ES-I3 (cell line): ENCODE results near the gene WFDC1.

Source experiments
- H3K36me3 ChIP-seq: 2 replicates; pipeline ENCODE4 v1.6.1; 2013; ENCODE audit warnings: mild to moderate bottlenecking, low read length, control low read depth, moderate library complexity; ENCODE audit not compliant: insufficient read depth
- H3K4me1 ChIP-seq: 2 replicates; pipeline ENCODE4 v1.6.1; 2013; ENCODE audit warnings: mild to moderate bottlenecking, control low read depth, low read length; ENCODE audit not compliant: insufficient read depth
- H3K9ac ChIP-seq: 2 replicates; pipeline ENCODE4 v1.6.1; 2013; ENCODE audit warnings: low read depth, mild to moderate bottlenecking, low read length, moderate library complexity
- H3K9me3 ChIP-seq: 2 replicates; pipeline ENCODE4 v1.6.1; 2013; ENCODE audit warnings: mild to moderate bottlenecking, low read length, moderate library complexity; ENCODE audit not compliant: control insufficient read depth, insufficient read depth

Gene WFDC1

GRCh38 chr16:84354306-84354705, 59.6 kb downstream of the WFDC1 start:
- Histone ChIP-seq H3K4me1 (no peaks in the 10 kb centered on the region), H3K36me3 (no peaks in the 10 kb centered on the region), H3K9me3 (no peaks in the 10 kb centered on the region), H3K9ac (no peak overlapping the region)

DNA sequence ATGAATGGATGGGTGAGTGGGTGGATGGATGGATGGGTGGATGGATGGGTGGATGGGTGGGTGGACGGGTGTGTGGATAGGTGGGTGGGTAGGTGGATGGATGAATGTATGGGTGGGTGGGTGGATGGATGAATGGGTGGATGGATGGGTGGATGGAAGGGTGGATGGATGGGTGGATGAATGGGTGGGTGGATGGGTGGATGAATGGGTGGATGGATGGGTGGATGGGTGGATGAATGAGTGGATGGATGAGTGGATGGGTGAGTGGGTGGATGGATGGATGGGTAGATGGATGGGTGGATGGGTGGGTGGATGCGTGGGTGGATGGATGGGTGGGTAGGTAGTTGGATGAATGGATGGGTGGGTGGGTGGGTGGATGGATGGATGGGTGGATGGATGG, 60.5 kb downstream of the WFDC1 start:
- Histone ChIP-seq H3K9ac (no peak overlapping the region), H3K9me3 (no peaks in the 10 kb centered on the region), H3K36me3 (no peaks in the 10 kb centered on the region), H3K4me1 (0 out of 2 replicates have a peak, but pooled peaks cover 3% of the 10 kb centered on the region)

DNA sequence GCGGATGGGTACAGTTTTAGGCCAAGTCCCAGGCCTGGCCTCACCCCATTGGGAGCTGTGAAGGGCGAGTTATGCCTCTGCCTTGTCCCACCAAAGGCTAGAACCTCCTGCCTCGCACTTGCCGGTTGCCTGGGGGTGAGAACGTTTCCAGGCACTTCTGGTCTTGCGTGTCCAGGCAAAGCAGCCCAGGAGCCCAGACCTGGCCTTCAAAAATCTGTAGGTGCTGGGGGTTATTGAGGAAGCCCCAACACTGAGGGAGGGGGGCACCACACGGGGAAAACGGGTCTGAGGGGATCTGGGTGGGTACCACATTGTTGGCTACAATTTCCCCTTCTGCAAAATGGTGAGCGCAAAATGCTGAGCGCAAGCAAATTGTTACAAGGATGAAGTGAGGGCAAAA, 61.5 kb downstream of the WFDC1 start:
- no peak overlapping the region for H3K9ac ChIP-seq
- no peaks in the 10 kb centered on the region for H3K36me3 ChIP-seq
- H3K4me1 ChIP-seq = 0 out of 2 replicates have a peak, but pooled peaks cover 6% of the 10 kb centered on the region
- H3K9me3 ChIP-seq = no peaks in the 10 kb centered on the region

- Histone ChIP-seq H3K36me3 (no peaks in the 10 kb centered on the region), H3K9me3 (no peaks in the 10 kb centered on the region), H3K4me1 (0 out of 2 replicates have a peak, but pooled peaks cover 6% of the 10 kb centered on the region)
These were observed 62.0 kb downstream of the WFDC1 start for GRCh38 chr16:84356591-84357116.

DNA sequence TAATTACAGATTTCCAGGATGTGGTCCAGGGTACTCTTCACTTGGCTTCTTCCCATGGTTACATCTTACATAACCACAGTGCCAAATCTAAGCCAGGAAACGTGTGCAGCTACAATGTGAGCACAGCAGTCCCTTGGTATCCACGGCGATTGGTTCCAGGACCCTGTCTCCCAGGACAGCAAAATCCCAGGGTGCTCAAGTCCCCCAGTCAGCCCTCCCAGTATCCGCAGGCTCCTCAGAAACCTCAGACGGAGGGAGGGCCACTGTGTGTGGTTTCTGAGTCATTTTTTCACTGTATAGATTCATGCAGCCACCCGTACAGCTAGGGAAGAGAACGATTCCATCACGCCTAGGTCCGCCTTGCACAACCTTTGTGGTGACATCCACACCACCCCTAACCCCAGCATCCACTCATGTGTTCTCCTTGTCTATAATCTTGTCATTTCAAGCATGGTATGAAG, 62.5 kb downstream of the WFDC1 start:
- Histone ChIP-seq H3K36me3 (no peaks in the 10 kb centered on the region), H3K9ac (no peak overlapping the region), H3K9me3 (no peaks in the 10 kb centered on the region), H3K4me1 (0 out of 2 replicates have a peak, but pooled peaks cover 6% of the 10 kb centered on the region)

More at GRCh38 chr16:84356591-84357116, 62.0 kb downstream of the WFDC1 start:
- no peak overlapping the region for H3K9ac ChIP-seq

GRCh38 chr16:84358601-84359295, 64.1 kb downstream of the WFDC1 start:
- Histone ChIP-seq H3K9me3 (no peaks in the 10 kb centered on the region), H3K9ac (no peak overlapping the region), H3K36me3 (no peaks in the 10 kb centered on the region), H3K4me1 (0 out of 2 replicates have a peak, but pooled peaks cover 6% of the 10 kb centered on the region)

- 0 out of 2 replicates have a peak, but pooled peaks cover 6% of the 10 kb centered on the region for H3K4me1 ChIP-seq
- H3K9me3 ChIP-seq = no peaks in the 10 kb centered on the region
- H3K36me3 ChIP-seq = no peaks in the 10 kb centered on the region
- H3K9ac ChIP-seq = no peak overlapping the region
These were observed 64.6 kb downstream of the WFDC1 start for GRCh38 chr16:84359326-84359725.

GRCh38 chr16:84360170-84360569, 65.5 kb downstream of the WFDC1 start:
- Histone ChIP-seq H3K9ac (no peak overlapping the region), H3K4me1 (0 out of 2 replicates have a peak, but pooled peaks cover 6% of the 10 kb centered on the region), H3K9me3 (no peaks in the 10 kb centered on the region), H3K36me3 (no peaks in the 10 kb centered on the region)

- Histone ChIP-seq H3K36me3 (no peaks in the 10 kb centered on the region), H3K9ac (no peak overlapping the region), H3K9me3 (no peaks in the 10 kb centered on the region), H3K4me1 (0 out of 2 replicates have a peak, but pooled peaks cover 6% of the 10 kb centered on the region)
These were observed 66.1 kb downstream of the WFDC1 start for GRCh38 chr16:84360748-84361147.

GRCh38 chr16:84361546-84361945, 66.9 kb downstream of the WFDC1 start:
- H3K36me3 ChIP-seq = no peaks in the 10 kb centered on the region
- H3K4me1 ChIP-seq = 0 out of 2 replicates have a peak, but pooled peaks cover 6% of the 10 kb centered on the region
- no peak overlapping the region for H3K9ac ChIP-seq
- H3K9me3 ChIP-seq = no peaks in the 10 kb centered on the region

GRCh38 chr16:84362471-84362941, 67.8 kb downstream of the WFDC1 start:
- H3K9me3 ChIP-seq = no peaks in the 10 kb centered on the region
- no peaks in the 10 kb centered on the region for H3K36me3 ChIP-seq
- H3K9ac ChIP-seq = no peak overlapping the region
- H3K4me1 ChIP-seq = 0 out of 2 replicates have a peak, but pooled peaks cover 6% of the 10 kb centered on the region

DNA sequence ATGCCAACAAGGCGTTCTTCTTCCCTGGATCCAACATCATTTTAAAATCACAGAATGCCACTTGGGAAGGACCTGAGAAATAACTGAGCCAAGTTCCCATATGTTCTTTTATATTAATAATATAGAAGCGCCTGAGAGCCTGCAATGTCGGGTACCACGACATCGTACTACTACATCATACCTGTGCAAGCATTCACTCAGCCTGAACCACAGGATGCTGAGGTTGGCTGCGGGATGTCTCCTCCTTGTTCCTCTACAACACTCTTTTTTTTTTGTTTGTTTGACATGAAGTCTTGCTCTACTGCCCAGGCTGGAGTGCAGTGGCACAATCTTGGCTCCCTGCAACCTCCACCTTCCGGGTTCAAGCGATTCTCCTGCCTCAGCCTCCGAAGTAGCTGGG, 71.5 kb downstream of the WFDC1 start:
- no peaks in the 10 kb centered on the region; the same call in 1 of the 2 replicates for H3K4me1 ChIP-seq

GRCh38 chr16:84367297-84367680, 72.6 kb downstream of the WFDC1 start:
- Histone ChIP-seq H3K9me3 (no peaks in the 10 kb centered on the region), H3K4me1 (no peaks in the 10 kb centered on the region; the same call in 1 of the 2 replicates), H3K36me3 (no peaks in the 10 kb centered on the region), H3K9ac (peak overlapping the region; percentile 72; the same call in 1 of the 2 replicates)

More for the DNA sequence above, 71.5 kb downstream of the WFDC1 start:
- Histone ChIP-seq H3K36me3 (no peaks in the 10 kb centered on the region), H3K9ac (no peak overlapping the region), H3K9me3 (no peaks in the 10 kb centered on the region)

DNA sequence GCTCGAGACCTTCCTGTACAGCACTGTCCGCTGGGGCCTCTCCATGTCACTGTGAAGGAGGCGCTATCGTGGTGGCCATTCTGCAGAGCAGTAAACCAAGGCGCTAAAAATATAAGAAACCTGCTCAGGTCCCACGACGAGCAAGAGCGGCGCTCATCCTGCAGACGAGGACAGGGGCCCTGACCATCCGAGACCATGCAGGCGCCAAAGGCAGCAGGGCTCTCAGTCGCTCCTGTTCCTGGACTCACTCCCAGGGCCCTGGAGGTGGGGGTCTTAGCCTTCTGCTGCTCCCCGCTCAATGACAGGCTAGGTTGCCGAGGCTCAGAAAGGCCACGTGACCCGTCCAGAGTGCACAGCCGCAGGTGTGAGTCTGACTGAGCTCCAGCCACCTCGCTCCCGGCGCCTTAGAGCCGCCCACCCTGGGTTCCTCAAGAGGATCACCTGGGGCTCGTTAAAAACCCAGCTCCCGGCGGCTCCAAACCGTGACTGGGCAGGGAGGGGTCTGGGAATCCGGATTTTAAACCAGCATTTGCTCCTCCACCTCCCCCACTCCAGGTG, 73.2 kb downstream of the WFDC1 start:
- Histone ChIP-seq H3K4me1 (no peaks in the 10 kb centered on the region; the same call in 1 of the 2 replicates), H3K9me3 (no peaks in the 10 kb centered on the region), H3K9ac (peak overlapping the region; percentile 72; the same call in 1 of the 2 replicates)

More for the DNA sequence above, 73.2 kb downstream of the WFDC1 start:
- no peaks in the 10 kb centered on the region for H3K36me3 ChIP-seq
